NOMO-1 treated with dmso at 0.1 percent for 144 hours (cell line): ENCODE measurements around the gene MACROD2.
A peak's percentile ranks its signal among the peaks of the same experiment; 100 is the strongest.

Experiments
- DNase-seq: peaks from one replicate; lab custom pipeline; 2025; ENCODE audit not compliant: unreplicated experiment; lab: John Stamatoyannopoulos, UW

MACROD2 gene

GRCh38 chr20:14570811-14571210 is 575.5 kb downstream of the MACROD2 start:
- DNase-seq = no peak

- no peak for DNase-seq
Measured at GRCh38 chr20:14573676-14574075, 578.4 kb downstream of the MACROD2 start.

- no peak for DNase-seq
Measured at GRCh38 chr20:14576196-14576877, 581.0 kb downstream of the MACROD2 start.

GRCh38 chr20:14580418-14581074 is 585.2 kb downstream of the MACROD2 start:
- no peak for DNase-seq

GRCh38 chr20:14581731-14582130 is 586.4 kb downstream of the MACROD2 start:
- no peak for DNase-seq

GRCh38 chr20:14582855-14583254 is 587.5 kb downstream of the MACROD2 start:
- no peak for DNase-seq

- DNase-seq = no peak
Measured at GRCh38 chr20:14583413-14583812, 588.1 kb downstream of the MACROD2 start.

GRCh38 chr20:14589383-14589782 is 594.1 kb downstream of the MACROD2 start:
- no peak for DNase-seq

GRCh38 chr20:14595051-14595450 is 599.7 kb downstream of the MACROD2 start:
- no peak for DNase-seq

- DNase-seq = no peak
Measured at GRCh38 chr20:14597206-14597715, 601.9 kb downstream of the MACROD2 start.

GRCh38 chr20:14599613-14600012 is 604.3 kb downstream of the MACROD2 start:
- no peak for DNase-seq

- DNase-seq = no peak
Measured at GRCh38 chr20:14600527-14600926, 605.2 kb downstream of the MACROD2 start.

GRCh38 chr20:14604143-14604542 is 608.8 kb downstream of the MACROD2 start:
- DNase-seq = no peak

- no peak for DNase-seq
Measured at GRCh38 chr20:14609328-14610221, 614.3 kb downstream of the MACROD2 start.

- no peak for DNase-seq
Measured at GRCh38 chr20:14611479-14611878, 616.2 kb downstream of the MACROD2 start.

GRCh38 chr20:14612391-14612790 is 617.1 kb downstream of the MACROD2 start:
- no peak for DNase-seq

GRCh38 chr20:14616003-14616402 is 620.7 kb downstream of the MACROD2 start:
- no peak for DNase-seq

GRCh38 chr20:14617123-14617522 is 621.8 kb downstream of the MACROD2 start:
- DNase-seq = no peak

- DNase-seq = no peak
Measured at GRCh38 chr20:14619411-14619810, 624.1 kb downstream of the MACROD2 start.

- no peak for DNase-seq
Measured at GRCh38 chr20:14622796-14623195, 627.5 kb downstream of the MACROD2 start.

- no peak for DNase-seq
Measured at GRCh38 chr20:14631011-14631410, 635.7 kb downstream of the MACROD2 start.

- DNase-seq = peak; percentile 42
Measured at GRCh38 chr20:14632906-14633305, 637.6 kb downstream of the MACROD2 start.
